HFFc6 (cell line): Measurements from ENCODE around the gene CALM3. TPM values are rescaled to one million over a fixed set of nuclear protein-coding genes. Genes with fewer than 3 reads are reported as not detected.

Experiments used
- DNase-seq: peaks from one replicate; pipeline ENCODE4 v3.0.0-alpha.2; 2018
- H3K27ac Mint-ChIP-seq: 2 replicates; pipeline ENCODE4 v1.8.0; 2020; ENCODE audit warnings: mild to moderate bottlenecking, mixed read lengths
- H3K27me3 Mint-ChIP-seq: 2 replicates; pipeline ENCODE4 v1.8.0; 2021; ENCODE audit warnings: mild to moderate bottlenecking, moderate library complexity, mixed read lengths; ENCODE audit not compliant: insufficient read depth
- H3K36me3 Mint-ChIP-seq: 2 replicates; pipeline ENCODE4 v1.8.0; 2021; ENCODE audit warnings: low read depth, mixed read lengths
- H3K4me1 Mint-ChIP-seq: 2 replicates; pipeline ENCODE4 v1.8.0; 2020; ENCODE audit warnings: low read depth, mixed read lengths
- H3K4me3 Mint-ChIP-seq: 2 replicates; pipeline ENCODE4 v1.8.0; 2020; ENCODE audit warnings: mild to moderate bottlenecking, moderate library complexity, mixed read lengths
- H3K9me3 Mint-ChIP-seq: 2 replicates; pipeline ENCODE4 v1.8.0; 2020; ENCODE audit warnings: mild to moderate bottlenecking, mixed read lengths
- CTCF ChIP-seq: fragments of 200-600 bp; sonication (generic); IDR thresholded peaks from 2 replicates; pipeline ENCODE4 v1.5.0; 2021; ENCODE audit warnings: antibody characterized with exemption, mild to moderate bottlenecking
- total RNA-seq, 6 experiments: library from RNA; stranded (reverse); fragmentation: NEBNext Ultra II Directional; extraction: Animal tissue kit (Norgen Biotek cat#: 25700); gene quantifications; 2 replicates in 1 of 6; 3 replicates in 5 of 6; pipeline ENCODE4 v1.2.3, GENCODE V29; 2021

CALM3 gene
- total RNA-seq, 6 experiments from 2014 or later: 445 to 561 (median 538) TPM

GRCh38 chr19:46605356-46605821, 4.3 kb downstream of the CALM3 start:
- no peak for DNase-seq
- Mint-ChIP-seq H3K4me1 (peaks cover 28% of the 10 kb centered on the region), H3K36me3 (peaks cover 42% of the 10 kb centered on the region), H3K4me3 (no peak overlapping the region), H3K27me3 (peaks cover 5% of the 10 kb centered on the region), H3K9me3 (no peaks in the 10 kb centered on the region), H3K27ac (no peak overlapping the region)
- TF ChIP-seq CTCF: no peak

DNA sequence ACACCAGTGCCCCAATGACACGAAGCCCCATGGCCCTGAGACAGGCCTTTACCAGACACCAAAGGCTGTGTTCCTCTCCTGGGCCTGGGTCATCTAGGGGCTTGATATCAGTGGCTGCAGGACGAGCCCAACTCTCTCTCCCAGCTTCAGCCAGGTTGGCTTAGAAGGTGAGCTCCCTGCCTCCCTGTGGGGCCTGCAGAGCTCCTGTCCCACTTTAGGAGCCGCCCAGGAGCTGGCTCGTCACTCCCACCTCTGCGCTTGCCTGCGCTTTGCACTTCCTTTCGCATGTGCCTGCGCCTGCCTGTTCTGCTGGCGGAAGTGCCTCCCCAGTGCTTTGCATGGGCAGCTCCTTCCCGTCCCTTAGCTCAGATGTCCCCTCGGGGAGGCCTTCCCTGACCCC, 4.9 kb downstream of the CALM3 start:
- no peak for TF ChIP-seq CTCF
- Mint-ChIP-seq H3K27ac (peak overlapping the region; percentile 13; the same call in 1 of the 2 replicates), H3K9me3 (no peaks in the 10 kb centered on the region), H3K4me1 (peaks cover 32% of the 10 kb centered on the region), H3K4me3 (0 out of 2 replicates have a peak overlapping the region, but pooled peaks have one; percentile 5), H3K27me3 (peaks cover 3% of the 10 kb centered on the region), H3K36me3 (peaks cover 47% of the 10 kb centered on the region)
- DNase-seq: no peak

DNA sequence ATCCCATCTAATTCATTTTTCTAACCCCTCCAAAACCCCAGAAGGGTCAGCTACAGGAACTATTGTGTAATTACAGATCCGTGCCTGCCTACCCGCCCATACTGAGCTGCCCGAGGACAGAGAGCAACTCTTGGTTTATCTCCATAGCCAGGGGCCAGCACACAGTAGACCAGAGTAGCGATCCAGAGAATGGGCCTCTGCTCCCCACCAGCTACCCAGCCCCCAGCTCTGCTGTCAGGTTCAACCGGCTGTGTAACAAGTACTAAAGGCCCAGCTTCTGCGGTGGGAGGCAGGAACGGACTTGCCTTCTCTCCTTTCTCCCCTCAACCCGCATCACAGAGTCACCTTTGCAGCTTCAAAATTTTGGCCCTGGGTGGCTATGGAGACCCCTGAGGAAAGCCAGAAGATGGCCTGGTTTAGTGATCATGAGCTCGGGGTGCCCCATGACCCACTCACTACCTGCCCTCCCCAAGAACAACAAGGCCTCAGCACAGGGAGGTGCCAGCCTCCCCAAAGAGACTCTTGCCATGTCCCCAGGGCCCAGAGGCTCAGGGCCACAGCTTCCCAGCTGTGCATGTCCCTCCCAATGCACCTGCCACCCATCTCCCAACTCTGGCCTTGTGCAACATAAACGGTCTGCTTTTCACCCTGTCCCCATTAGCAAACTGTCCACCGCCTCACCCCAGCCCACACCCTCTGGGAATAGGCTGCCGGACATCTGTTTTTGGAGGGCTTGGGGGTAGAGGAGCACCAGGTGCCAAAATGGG, 5.7 kb downstream of the CALM3 start:
- no peak for TF ChIP-seq CTCF
- H3K9me3 Mint-ChIP-seq: no peaks in the 10 kb centered on the region
- H3K4me3 Mint-ChIP-seq: no peak overlapping the region
- H3K4me1 Mint-ChIP-seq: peaks cover 40% of the 10 kb centered on the region
- H3K36me3 Mint-ChIP-seq: peaks cover 48% of the 10 kb centered on the region
- H3K27ac Mint-ChIP-seq: peak overlapping the region; percentile 13; the same call in 1 of the 2 replicates
- DNase-seq: no peak
- H3K27me3 Mint-ChIP-seq: peaks cover 3% of the 10 kb centered on the region

GRCh38 chr19:46607448-46607841, 6.3 kb downstream of the CALM3 start:
- Mint-ChIP-seq H3K4me1 (peaks cover 38% of the 10 kb centered on the region), H3K27me3 (peaks cover 3% of the 10 kb centered on the region), H3K36me3 (peaks cover 42% of the 10 kb centered on the region), H3K27ac (no peak overlapping the region), H3K4me3 (no peak overlapping the region), H3K9me3 (no peaks in the 10 kb centered on the region)
- no peak for TF ChIP-seq CTCF
- no peak for DNase-seq

- H3K27ac Mint-ChIP-seq: no peak overlapping the region
- peaks cover 37% of the 10 kb centered on the region for H3K36me3 Mint-ChIP-seq
- TF ChIP-seq CTCF: no peak
- H3K27me3 Mint-ChIP-seq: peaks cover 3% of the 10 kb centered on the region
- no peaks in the 10 kb centered on the region for H3K9me3 Mint-ChIP-seq
- no peak for DNase-seq
- H3K4me3 Mint-ChIP-seq: no peak overlapping the region
- peaks cover 34% of the 10 kb centered on the region for H3K4me1 Mint-ChIP-seq
Measured at GRCh38 chr19:46608178-46608577, 7.0 kb downstream of the CALM3 start.
